ENCODE measurements around the gene KIRREL3. TPM values are rescaled to one million over a fixed set of nuclear protein-coding genes. Genes with fewer than 3 reads are reported as not detected.

KIRREL3 gene
- polyA plus RNA-seq, 2 of the 4 experiments (the other 2 are of a cell fraction), result 3.0 to 11.0 TPM

DNA sequence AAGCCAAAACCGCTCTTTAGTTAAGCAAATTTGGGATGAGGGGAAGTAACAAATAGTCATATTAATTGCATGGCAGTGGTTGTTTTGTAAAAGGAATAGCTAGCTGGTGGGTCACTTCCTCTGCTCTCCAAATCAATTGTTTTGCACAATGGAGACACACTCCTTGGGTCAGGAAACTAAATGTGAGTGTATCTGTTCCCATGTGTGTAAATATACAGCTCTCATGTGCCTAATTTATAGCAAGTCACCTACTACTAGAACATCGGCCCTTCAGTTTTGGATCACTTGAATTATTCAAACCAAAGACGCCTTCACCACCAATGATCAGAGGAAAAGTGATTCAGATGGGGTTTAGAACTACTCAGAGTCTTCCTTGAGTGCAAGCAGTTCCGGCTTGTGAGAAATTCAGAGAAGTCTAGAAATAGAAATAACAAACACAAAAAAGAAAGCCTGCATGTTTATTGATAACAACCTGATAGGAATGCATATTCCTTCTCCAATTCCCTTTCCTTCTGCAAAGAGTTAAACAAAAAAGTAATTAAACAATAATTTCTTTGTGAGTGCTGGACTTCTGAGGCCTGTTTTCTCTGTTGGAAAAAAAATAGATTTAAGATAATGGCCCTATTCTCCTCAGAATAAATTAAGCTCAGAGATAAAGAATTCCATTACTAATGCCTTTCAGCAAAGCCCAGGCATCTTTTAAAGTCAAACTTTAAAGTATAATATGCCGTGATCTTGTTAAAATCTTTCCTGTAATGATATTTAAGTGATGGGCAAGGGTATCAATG is 100.4 kb downstream of the KIRREL3 start:
- no peak for ATAC-seq
- 88% methylated on average over 5 of the region's 5 CpGs for WGBS (ENCODE audit: missing lambda C conversion rate)
- no peaks in the 10 kb centered on the region for H3K4me1 ChIP-seq
- H3K9me3 ChIP-seq, result peaks cover 10% of the 10 kb centered on the region; the same call in 2 of the 3 replicates
- H3K4me2 ChIP-seq, result no peak overlapping the region
- no peak for FAIRE-seq
- DNase-seq (ENCODE audit: low read depth in 1 of 2, low spot score in 1 of 2), result no peak
- TF ChIP-seq KDM5A (IDR thresholded peaks at IDR 0.05) (no peak), RCOR1 (IDR thresholded peaks at IDR 0.05; ENCODE audit: low read depth, low read length) (no peak), REST (IDR thresholded peaks at IDR 0.05) (no peak), RNF2 (IDR thresholded peaks at IDR 0.05; ENCODE audit: borderline replicate concordance, low read depth) (no peak), RARB (CRISPR knock-in tag; IDR thresholded peaks at IDR 0.05) (no peak), RAD21 (conservative IDR thresholded peaks at IDR 0.05 in 1 of 2, IDR thresholded peaks at IDR 0.05 in 1 of 2) (no peak), ESRRA (IDR thresholded peaks at IDR 0.05; ENCODE audit: borderline replicate concordance, low read length) (no peak), FOSL2 (IDR thresholded peaks at IDR 0.05) (no peak), FOSL2 (CRISPR knock-in tag; IDR thresholded peaks at IDR 0.05) (no peak), EHMT2 (IDR thresholded peaks at IDR 0.05; ENCODE audit: low read depth) (no peak), ATOH8 (CRISPR knock-in tag; IDR thresholded peaks at IDR 0.05; ENCODE audit: low read depth) (no peak), ZFP36 (IDR thresholded peaks at IDR 0.05; ENCODE audit: borderline replicate concordance, partially characterized antibody) (no peak)
- H3K4me3 ChIP-seq, result no peak overlapping the region
- POLR2A ChIA-PET, result no interaction called here
- CTCF ChIA-PET, result no interaction called here
- H3K27ac ChIP-seq, result no peak overlapping the region

GRCh38 chr11:126898802-126899201 is 101.8 kb downstream of the KIRREL3 start:
- no peak for ATAC-seq

More at GRCh38 chr11:126898802-126899201, 101.8 kb downstream of the KIRREL3 start:
- no peak overlapping the region for H3K4me3 ChIP-seq
- no peak overlapping the region for H3K27ac ChIP-seq
- WGBS (ENCODE audit: missing lambda C conversion rate), result 78% methylated on average over 3 of the region's 3 CpGs
- no peaks in the 10 kb centered on the region for H3K4me1 ChIP-seq
- ChIA-PET POLR2A (no interaction called here), CTCF (no interaction called here)
- H3K9me3 ChIP-seq, result peaks cover 10% of the 10 kb centered on the region; the same call in 2 of the 3 replicates
- TF ChIP-seq ZSCAN20 (CRISPR knock-in tag; IDR thresholded peaks at IDR 0.05) (no peak), JUN (IDR thresholded peaks at IDR 0.05) (no peak), SREBF2 (IDR thresholded peaks at IDR 0.05) (no peak), HEYL (CRISPR knock-in tag; IDR thresholded peaks at IDR 0.05) (no peak), RFX5 (IDR thresholded peaks at IDR 0.05) (no peak), BHLHE40 (IDR thresholded peaks at IDR 0.05; ENCODE audit: low read depth, low read length) (no peak), CBX8 (IDR thresholded peaks at IDR 0.05) (no peak), HOXA7 (CRISPR knock-in tag; IDR thresholded peaks at IDR 0.05) (no peak), TP53 (CRISPR knock-in tag; IDR thresholded peaks at IDR 0.05) (no peak), NFE2L2 (conservative IDR thresholded peaks at IDR 0.05; ENCODE audit: low read length) (no peak), PBX3 (IDR thresholded peaks at IDR 0.05) (no peak), CHD4 (IDR thresholded peaks at IDR 0.05; ENCODE audit: borderline replicate concordance) (no peak), KDM5A (IDR thresholded peaks at IDR 0.05) (no peak)
- TF ChIP-seq, protein P1, sequence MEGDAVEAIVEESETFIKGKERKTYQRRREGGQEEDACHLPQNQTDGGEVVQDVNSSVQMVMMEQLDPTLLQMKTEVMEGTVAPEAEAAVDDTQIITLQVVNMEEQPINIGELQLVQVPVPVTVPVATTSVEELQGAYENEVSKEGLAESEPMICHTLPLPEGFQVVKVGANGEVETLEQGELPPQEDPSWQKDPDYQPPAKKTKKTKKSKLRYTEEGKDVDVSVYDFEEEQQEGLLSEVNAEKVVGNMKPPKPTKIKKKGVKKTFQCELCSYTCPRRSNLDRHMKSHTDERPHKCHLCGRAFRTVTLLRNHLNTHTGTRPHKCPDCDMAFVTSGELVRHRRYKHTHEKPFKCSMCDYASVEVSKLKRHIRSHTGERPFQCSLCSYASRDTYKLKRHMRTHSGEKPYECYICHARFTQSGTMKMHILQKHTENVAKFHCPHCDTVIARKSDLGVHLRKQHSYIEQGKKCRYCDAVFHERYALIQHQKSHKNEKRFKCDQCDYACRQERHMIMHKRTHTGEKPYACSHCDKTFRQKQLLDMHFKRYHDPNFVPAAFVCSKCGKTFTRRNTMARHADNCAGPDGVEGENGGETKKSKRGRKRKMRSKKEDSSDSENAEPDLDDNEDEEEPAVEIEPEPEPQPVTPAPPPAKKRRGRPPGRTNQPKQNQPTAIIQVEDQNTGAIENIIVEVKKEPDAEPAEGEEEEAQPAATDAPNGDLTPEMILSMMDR (IDR thresholded peaks at IDR 0.05), result no peak
- no peak for FAIRE-seq
- DNase-seq (ENCODE audit: low read depth in 1 of 2, low spot score in 1 of 2), result no peak
- H3K4me2 ChIP-seq, result no peak overlapping the region

Data from A549 (cell line).